ENCODE results near the gene SMC2.

SMC2 gene

GRCh38 chr9:104108315-104108714, 14.2 kb downstream of the SMC2 start:
- DNase-seq (ENCODE audit: low spot score): no peak
- no peaks in the 10 kb centered on the region for H3K9me3 ChIP-seq (ENCODE audit: severe bottlenecking)
- no peaks in the 10 kb centered on the region for H3K27me3 ChIP-seq (ENCODE audit: insufficient read depth, poor library complexity, severe bottlenecking)
- no peak for ATAC-seq (ENCODE audit: low read depth)
- no peak overlapping the region for H3K4me3 ChIP-seq (ENCODE audit: severe bottlenecking)
- H3K36me3 ChIP-seq (ENCODE audit: low read depth): peaks cover 81% of the 10 kb centered on the region
- no peak for TF ChIP-seq CTCF (IDR thresholded peaks at IDR 0.05; ENCODE audit: poor library complexity, severe bottlenecking)
- H3K4me1 ChIP-seq (ENCODE audit: insufficient read depth, poor library complexity, severe bottlenecking): no peaks in the 10 kb centered on the region
- H3K27ac ChIP-seq (ENCODE audit: poor library complexity, severe bottlenecking): no peak overlapping the region

- ATAC-seq (ENCODE audit: low read depth): no peak
- Histone ChIP-seq H3K27ac (ENCODE audit: poor library complexity, severe bottlenecking) (no peak overlapping the region), H3K27me3 (ENCODE audit: insufficient read depth, poor library complexity, severe bottlenecking) (no peaks in the 10 kb centered on the region), H3K36me3 (ENCODE audit: low read depth) (peaks cover 79% of the 10 kb centered on the region), H3K4me3 (ENCODE audit: severe bottlenecking) (no peak overlapping the region), H3K4me1 (ENCODE audit: insufficient read depth, poor library complexity, severe bottlenecking) (no peaks in the 10 kb centered on the region), H3K9me3 (ENCODE audit: severe bottlenecking) (no peaks in the 10 kb centered on the region)
- no peak for DNase-seq (ENCODE audit: low spot score)
- no peak for TF ChIP-seq CTCF (IDR thresholded peaks at IDR 0.05; ENCODE audit: poor library complexity, severe bottlenecking)
These were observed 16.4 kb downstream of the SMC2 start for GRCh38 chr9:104110509-104110908.

GRCh38 chr9:104118916-104119315, 24.8 kb downstream of the SMC2 start:
- TF ChIP-seq CTCF (IDR thresholded peaks at IDR 0.05; ENCODE audit: poor library complexity, severe bottlenecking): no peak
- Histone ChIP-seq H3K27me3 (ENCODE audit: insufficient read depth, poor library complexity, severe bottlenecking) (no peaks in the 10 kb centered on the region), H3K9me3 (ENCODE audit: severe bottlenecking) (no peaks in the 10 kb centered on the region), H3K36me3 (ENCODE audit: low read depth) (peaks cover 88% of the 10 kb centered on the region), H3K4me3 (ENCODE audit: severe bottlenecking) (no peak overlapping the region), H3K27ac (ENCODE audit: poor library complexity, severe bottlenecking) (no peak overlapping the region), H3K4me1 (ENCODE audit: insufficient read depth, poor library complexity, severe bottlenecking) (no peaks in the 10 kb centered on the region)
- no peak for DNase-seq (ENCODE audit: low spot score)
- no peak for ATAC-seq (ENCODE audit: low read depth)

- Histone ChIP-seq H3K27ac (ENCODE audit: poor library complexity, severe bottlenecking) (no peak overlapping the region), H3K36me3 (ENCODE audit: low read depth) (peaks cover 91% of the 10 kb centered on the region), H3K4me1 (ENCODE audit: insufficient read depth, poor library complexity, severe bottlenecking) (no peaks in the 10 kb centered on the region), H3K9me3 (ENCODE audit: severe bottlenecking) (no peaks in the 10 kb centered on the region), H3K4me3 (ENCODE audit: severe bottlenecking) (no peak overlapping the region), H3K27me3 (ENCODE audit: insufficient read depth, poor library complexity, severe bottlenecking) (no peaks in the 10 kb centered on the region)
- TF ChIP-seq CTCF (IDR thresholded peaks at IDR 0.05; ENCODE audit: poor library complexity, severe bottlenecking): no peak
- ATAC-seq (ENCODE audit: low read depth): no peak
- DNase-seq (ENCODE audit: low spot score): no peak
These were observed 26.9 kb downstream of the SMC2 start for GRCh38 chr9:104121022-104121421.

- no peaks in the 10 kb centered on the region for H3K9me3 ChIP-seq (ENCODE audit: severe bottlenecking)
- no peak overlapping the region for H3K4me3 ChIP-seq (ENCODE audit: severe bottlenecking)
- peaks cover 64% of the 10 kb centered on the region for H3K36me3 ChIP-seq (ENCODE audit: low read depth)
- no peak for TF ChIP-seq CTCF (IDR thresholded peaks at IDR 0.05; ENCODE audit: poor library complexity, severe bottlenecking)
- H3K27ac ChIP-seq (ENCODE audit: poor library complexity, severe bottlenecking): no peak overlapping the region
- ATAC-seq (ENCODE audit: low read depth) (no peak), DNase-seq (ENCODE audit: low spot score) (no peak)
- H3K4me1 ChIP-seq (ENCODE audit: insufficient read depth, poor library complexity, severe bottlenecking): no peaks in the 10 kb centered on the region
- H3K27me3 ChIP-seq (ENCODE audit: insufficient read depth, poor library complexity, severe bottlenecking): no peaks in the 10 kb centered on the region
These were observed 44.2 kb downstream of the SMC2 start for GRCh38 chr9:104138243-104138868.
